ENCODE results near the gene DLGAP1.

GRCh38 chr18:3544537-3544936 lies 910.6 kb downstream of the DLGAP1 start:
- TF ChIP-seq, protein P1, sequence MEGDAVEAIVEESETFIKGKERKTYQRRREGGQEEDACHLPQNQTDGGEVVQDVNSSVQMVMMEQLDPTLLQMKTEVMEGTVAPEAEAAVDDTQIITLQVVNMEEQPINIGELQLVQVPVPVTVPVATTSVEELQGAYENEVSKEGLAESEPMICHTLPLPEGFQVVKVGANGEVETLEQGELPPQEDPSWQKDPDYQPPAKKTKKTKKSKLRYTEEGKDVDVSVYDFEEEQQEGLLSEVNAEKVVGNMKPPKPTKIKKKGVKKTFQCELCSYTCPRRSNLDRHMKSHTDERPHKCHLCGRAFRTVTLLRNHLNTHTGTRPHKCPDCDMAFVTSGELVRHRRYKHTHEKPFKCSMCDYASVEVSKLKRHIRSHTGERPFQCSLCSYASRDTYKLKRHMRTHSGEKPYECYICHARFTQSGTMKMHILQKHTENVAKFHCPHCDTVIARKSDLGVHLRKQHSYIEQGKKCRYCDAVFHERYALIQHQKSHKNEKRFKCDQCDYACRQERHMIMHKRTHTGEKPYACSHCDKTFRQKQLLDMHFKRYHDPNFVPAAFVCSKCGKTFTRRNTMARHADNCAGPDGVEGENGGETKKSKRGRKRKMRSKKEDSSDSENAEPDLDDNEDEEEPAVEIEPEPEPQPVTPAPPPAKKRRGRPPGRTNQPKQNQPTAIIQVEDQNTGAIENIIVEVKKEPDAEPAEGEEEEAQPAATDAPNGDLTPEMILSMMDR (IDR thresholded peaks at IDR 0.05): no peak
- TF ChIP-seq POLR2A (IDR thresholded peaks at IDR 0.05): no peak

Data from breast epithelium (tissue), 3 donors.